Neural progenitor cell (in vitro differentiated cells): ENCODE measurements around the gene HOXC10.

Experiments used
- CTCF ChIP-seq: fragments of 200-600 bp; sonication (generic); IDR thresholded peaks from 2 replicates; pipeline ENCODE4 v1.5.1; 2017; ENCODE audit warnings: antibody characterized with exemption, mild to moderate bottlenecking
- EZH2phosphoT487 ChIP-seq: fragments of 200-600 bp; sonication (generic); IDR thresholded peaks from 2 replicates; pipeline ENCODE4 v1.6.1; 2017; ENCODE audit warnings: antibody characterized with exemption

- TF ChIP-seq EZH2phosphoT487, result no peak
- TF ChIP-seq CTCF, result no peak
Observed at GRCh38 chr12:53998900-53999236, 13.9 kb downstream of the HOXC10 start.
